Muscle of arm (tissue), 12 donors: ENCODE results near the gene CFAP58. TPM values are rescaled to one million over a fixed set of nuclear protein-coding genes. Genes with fewer than 3 reads are reported as not detected.
A peak's percentile ranks its signal among the peaks of the same experiment; 100 is the strongest.

Source experiments
- DNase-seq: peaks from one replicate; pipeline ENCODE4 v3.0.0-alpha.2; 2013
- polyA plus RNA-seq, 12 donors: library from polyadenylated mRNA; unstranded; fragments of 120-200 nt; gene quantifications; one replicate each; pipeline ENCODE4 v1.2.1, GENCODE V29; 2013; ENCODE audit not compliant: insufficient read length in 12 of 12

Gene CFAP58
- polyA plus RNA-seq, 12 donors = 0.26 to 1.2 (median 0.51) TPM; not detected in 2

DNA sequence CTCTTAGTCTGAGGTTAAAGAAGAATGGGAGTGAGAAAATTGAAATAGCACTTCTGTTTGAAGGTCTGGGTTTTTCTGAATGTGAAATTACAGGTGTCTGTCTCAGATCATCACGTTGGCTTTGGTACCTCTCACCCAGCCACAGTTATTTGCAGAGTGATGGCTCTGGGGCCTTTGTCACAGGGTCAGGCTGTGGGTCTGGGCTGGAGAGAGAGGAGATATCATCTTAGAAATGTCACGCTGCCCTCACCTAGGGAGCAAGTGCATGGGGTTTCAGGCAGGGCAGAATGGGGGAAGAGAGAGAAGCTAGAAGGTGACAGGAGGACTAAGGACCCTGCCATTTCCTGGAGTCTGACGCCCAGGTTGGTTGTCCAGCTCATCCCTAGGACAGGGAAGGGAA lies 127.2 kb downstream of the CFAP58 start:
- no peak for DNase-seq

DNA sequence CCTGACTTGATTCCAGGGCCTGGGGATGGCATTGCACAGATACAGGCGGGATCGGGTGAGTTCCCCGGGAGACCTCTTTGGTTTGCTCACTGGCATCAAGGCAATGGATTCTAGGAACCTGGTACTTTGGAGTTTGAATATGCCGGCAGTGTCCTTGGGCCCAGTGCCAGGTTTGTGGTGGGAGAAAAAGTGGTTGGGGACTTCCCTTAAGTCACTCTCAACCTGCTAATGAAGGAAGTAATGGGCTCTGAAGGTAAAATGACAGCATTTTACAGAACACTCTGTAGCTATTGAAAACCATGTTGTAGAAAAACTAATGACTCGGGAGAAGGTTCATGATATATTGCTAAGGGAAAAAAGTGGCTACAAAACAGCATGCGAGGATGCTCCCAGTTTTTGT lies 129.9 kb downstream of the CFAP58 start:
- no peak for DNase-seq

DNA sequence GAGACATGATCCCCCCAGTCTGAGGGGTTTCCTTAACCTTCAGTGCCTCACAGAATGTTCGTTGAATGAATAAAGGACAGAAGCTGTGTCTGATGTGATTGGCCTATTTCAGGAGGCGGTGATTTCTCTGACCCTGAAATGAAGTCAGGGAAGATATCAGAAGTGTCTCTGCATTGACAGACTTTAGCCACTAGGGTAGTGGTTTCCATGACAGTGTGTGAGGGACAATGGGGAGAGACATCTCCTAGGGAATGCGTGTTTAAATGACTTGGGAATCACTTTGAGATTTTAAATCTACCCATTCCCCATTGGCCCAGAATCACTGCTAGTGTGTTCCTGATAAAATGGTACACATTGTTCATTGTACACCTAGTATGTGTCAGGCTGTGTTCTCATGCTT lies 132.0 kb downstream of the CFAP58 start:
- no peak for DNase-seq

DNA sequence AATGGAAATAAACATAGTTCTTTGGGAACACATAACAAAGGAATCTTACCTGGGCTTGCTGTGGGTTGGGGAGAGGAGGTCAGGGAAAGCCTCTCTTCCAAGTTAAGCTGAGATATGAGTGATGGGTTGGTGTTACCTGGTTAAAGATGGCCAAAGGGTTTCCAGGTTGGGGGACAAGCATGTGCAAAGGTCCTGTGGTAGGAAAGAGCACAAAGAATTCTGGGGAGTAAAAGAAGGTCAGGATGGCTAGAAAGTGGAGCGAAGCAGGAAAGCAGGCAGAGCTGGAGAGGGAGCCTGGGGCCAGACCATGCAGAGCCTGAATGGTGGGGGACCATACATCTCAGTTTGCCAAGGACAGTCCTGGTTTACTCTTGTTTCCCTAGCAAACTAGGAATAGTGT lies 133.2 kb downstream of the CFAP58 start:
- DNase-seq = no peak

DNA sequence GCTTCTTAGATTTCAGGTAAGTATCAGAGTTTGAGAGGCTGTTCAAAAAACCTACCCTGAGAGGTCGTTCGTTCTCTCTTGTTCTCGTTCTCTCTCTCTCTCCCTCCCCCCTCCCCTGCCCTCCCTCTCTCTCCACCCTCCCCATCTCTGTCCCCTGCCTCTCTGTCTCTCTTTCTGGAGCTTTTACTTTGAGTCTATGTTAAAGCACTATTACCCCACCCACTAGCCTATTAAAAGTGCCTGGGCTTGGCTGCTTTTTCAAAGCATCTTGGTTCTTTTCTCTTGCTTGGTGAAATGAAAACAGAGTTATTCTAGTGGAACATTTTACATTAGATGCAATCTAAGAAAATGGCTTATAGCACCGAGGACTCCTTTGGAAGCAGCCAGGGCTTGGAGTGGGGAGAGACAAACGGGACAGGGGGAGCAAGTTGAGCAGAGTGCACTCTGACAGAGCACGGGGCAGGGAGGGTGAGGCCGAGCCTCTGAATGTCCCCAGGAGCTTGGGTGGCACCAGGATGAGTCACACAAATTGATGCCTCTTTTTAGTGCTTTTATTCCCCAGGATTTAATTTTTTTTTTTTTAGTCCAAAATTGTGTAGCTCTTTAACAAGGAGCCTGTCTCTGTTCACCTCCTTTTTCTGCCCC lies 134.3 kb downstream of the CFAP58 start:
- no peak for DNase-seq

DNA sequence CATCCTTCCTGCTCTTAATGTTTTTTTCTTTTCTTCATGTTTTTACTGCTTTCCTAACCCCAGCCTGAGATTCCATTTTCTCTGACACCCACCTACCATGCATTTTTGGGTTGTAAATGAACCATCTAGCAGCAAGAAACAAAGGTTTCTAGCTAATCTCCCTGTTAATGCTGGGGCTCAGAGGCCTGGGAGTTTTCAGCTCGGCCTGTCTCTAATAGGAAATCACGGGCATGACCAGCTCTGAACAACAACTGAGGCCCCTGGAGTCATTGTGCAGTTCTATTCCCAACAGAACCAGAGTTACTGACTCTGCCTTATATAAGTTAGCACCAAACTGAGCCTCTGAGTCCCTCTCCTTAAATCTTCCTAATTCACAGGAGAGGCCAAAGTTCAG lies 134.8 kb downstream of the CFAP58 start:
- no peak for DNase-seq

DNA sequence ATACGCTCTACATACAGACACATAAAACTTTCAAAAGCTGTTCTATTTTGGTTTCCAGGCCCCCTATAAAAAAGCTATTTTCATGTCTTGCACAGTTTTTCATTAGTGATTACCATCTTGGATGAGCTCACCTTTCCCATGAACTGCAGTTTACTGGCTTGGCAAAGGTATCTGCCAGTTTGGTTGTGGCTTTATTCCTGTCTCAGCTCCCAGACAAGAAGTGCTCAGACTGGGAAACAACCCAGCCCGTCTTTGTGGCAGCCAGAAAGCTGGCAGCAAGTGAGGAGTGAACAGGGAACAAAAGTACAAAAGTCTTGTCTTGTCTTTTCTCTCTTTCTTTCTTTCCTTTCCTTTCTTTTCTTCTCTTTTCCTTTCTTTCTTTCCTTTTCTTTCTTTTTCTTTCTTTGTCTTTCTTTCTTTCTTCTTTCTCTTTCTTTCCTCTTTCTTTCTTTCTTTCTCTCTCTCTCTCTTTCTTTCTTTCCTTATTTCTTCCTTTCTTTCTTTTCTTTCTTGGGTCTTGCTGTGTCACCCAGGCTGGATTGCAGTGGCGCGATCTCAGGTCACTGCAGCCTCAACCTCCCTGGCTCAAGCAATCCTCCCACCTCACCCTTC lies 138.8 kb downstream of the CFAP58 start:
- peak; percentile 12 for DNase-seq

DNA sequence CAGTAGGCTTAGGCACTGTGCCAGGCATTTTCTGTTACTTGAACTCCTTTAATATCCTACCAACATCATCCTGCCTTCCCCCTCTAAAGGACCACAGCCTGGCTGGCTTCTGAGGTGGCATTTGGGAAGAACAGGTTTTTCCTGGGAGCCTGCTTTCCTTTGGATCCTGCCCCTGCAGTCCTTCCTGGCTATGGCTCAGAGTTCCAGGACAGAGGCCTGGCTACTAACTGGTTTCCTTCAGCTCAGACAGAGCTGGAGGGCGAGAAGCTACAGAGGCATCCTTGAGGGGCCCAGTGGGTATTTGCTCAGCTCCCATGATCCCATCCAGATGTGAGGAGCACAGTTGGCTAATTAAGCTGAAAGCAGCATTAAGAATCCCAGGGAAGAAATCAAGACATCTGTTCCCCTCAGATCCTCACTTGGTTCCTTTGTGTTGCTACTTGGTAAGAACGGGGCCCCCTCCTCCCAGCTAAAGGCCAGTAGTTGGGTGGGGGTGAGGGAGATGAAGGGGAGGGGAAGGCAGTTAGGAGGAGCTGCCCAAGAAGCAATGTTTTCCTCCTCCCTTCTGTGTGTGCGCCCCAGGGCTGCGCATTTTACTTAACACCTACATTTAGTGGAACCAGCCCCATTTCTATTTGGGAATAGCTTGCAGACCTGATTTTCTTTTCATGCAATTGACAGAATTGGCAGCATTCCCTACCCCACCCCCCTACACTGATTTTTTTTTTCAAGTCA lies 144.9 kb downstream of the CFAP58 start:
- no peak for DNase-seq

DNA sequence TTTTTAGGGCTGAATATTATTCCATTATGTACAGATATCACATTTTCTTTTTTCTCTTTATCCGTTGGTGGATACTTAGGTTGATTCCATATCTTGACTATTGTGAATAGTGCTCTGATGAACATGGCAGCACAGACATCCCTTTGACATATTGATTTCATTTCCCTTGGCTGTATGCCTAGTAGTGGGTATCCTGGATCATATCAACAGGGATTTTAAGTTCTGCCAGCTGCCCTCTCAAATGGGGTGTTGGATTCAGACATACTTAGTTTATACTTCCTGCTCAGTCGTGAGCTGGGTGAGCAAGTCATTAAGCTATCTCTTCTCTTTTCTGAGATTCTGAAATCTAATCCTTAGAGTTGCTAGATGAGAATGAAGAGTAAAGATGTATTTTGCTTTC lies 147.8 kb downstream of the CFAP58 start:
- DNase-seq = no peak

DNA sequence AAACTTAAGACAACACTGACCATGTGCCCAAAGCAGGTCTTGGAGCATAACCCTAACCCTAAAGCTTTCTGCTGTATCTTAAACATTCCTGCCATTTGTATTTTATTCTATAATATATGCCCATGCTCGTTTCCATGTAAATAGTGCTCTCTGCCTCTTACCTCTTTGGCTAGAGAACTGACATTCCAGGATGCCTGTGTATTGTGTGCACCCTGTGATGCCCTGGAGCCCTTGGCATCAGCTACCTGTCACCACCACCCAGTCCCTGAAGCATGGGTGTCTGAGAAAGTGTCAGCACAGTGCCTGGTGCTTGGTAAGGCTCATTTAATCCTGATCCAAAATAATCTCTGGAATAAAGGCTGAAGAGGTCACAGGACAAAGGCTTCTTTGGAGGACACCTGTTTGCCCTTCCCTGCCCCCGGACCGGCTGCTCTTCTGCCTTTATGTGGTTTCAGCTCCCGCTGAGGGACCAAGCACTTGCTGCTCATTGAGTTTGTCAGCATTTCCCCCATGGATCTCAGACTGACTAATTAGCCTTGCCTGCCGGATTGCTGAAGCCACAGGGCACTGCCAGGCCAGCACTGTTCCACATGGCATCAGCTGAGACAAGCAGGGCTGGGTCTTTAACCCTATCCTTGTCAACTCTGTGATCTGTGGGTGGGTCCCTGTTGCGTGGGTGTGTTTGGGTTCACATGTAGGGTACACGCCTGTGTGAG lies 148.4 kb downstream of the CFAP58 start:
- no peak for DNase-seq

DNA sequence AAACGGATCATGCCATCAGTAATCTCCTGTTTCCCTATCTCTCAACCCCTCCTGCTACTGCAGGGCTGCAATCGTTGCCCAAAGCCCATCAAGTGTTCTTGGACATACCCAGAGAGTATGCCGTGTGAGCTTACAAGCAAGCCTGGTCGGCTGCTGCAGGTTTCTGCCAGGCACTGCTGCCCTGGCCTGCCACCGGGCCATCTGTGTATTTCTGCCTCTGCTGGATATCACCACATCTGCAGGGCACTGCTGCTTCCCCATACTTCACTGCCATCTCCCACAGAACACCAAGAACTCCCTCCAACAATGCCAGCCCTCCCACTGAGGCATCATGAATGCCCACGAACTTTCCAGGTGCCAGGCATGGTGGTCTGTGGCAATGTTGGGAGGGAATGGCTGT lies 149.3 kb downstream of the CFAP58 start:
- DNase-seq = no peak

Other genes starting within 250 kb of the CFAP58 start
- gene SFR1, start 231.7 kb upstream of the CFAP58 start, polyA plus RNA-seq = 1 to 10 TPM in 11 of 12 donors, not detected in 1; 5.4 to 8.1 (median 7.0) TPM
- gene CFAP43, start 121.5 kb upstream of the CFAP58 start, polyA plus RNA-seq = 1 to 10 TPM in 1 of 12 donors, under 1 TPM in 9, not detected in 2; 0.18 to 1.6 (median 0.36) TPM
- gene GSTO1, start 98.9 kb upstream of the CFAP58 start, polyA plus RNA-seq = 10 to 100 TPM in 11 of 12 donors, not detected in 1; 33.0 to 62.2 (median 39.8) TPM
- gene GSTO2, start 84.6 kb upstream of the CFAP58 start, polyA plus RNA-seq = 10 to 100 TPM in 1 of 12 donors, 1 to 10 TPM in 2, under 1 TPM in 7, not detected in 2; 0.60 to 11.2 (median 0.93) TPM
- 10 to 100 TPM in 2 of 12 donors, 1 to 10 TPM in 9, not detected in 1; 6.1 to 16.0 (median 7.8) TPM for gene ITPRIP, start 15.4 kb upstream of the CFAP58 start, polyA plus RNA-seq